HG02678 (cell line): ENCODE data around the gene GOLGA6L2.
"Not testable (repeated sequence)": the region's sequence is repeated elsewhere in the genome, so short reads cannot be mapped to it uniquely, and the experiment has no call there.

ENCODE experiments used
- ATAC-seq: cut with Tn5 transposase; IDR thresholded peaks from one replicate; pipeline ENCODE4 v1.9.1; 2021; ENCODE audit warnings: mild to moderate bottlenecking, moderate library complexity; ENCODE audit not compliant: unreplicated experiment

The GOLGA6L2 gene

DNA sequence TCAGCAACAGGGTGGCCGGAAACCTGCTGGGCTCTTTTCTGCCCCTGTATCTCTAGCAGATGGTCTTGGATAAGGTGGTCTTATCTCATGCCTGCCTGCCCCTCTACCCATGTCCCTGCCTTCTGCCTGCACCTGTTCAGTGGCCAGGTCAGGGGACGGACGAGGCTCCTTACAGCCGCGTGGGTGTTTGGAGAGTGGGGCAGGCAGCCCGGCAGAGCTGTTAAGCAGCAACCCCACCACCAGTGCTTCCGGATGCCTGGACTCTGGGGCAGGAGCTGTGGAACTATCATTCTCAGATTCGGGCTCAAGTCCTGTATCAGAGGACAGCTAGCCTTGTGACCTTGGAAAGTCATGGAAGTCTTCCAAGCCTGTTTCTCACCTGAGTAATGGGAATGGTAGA lies 21.7 kb downstream of the GOLGA6L2 start:
- ATAC-seq: not testable (repeated sequence)

DNA sequence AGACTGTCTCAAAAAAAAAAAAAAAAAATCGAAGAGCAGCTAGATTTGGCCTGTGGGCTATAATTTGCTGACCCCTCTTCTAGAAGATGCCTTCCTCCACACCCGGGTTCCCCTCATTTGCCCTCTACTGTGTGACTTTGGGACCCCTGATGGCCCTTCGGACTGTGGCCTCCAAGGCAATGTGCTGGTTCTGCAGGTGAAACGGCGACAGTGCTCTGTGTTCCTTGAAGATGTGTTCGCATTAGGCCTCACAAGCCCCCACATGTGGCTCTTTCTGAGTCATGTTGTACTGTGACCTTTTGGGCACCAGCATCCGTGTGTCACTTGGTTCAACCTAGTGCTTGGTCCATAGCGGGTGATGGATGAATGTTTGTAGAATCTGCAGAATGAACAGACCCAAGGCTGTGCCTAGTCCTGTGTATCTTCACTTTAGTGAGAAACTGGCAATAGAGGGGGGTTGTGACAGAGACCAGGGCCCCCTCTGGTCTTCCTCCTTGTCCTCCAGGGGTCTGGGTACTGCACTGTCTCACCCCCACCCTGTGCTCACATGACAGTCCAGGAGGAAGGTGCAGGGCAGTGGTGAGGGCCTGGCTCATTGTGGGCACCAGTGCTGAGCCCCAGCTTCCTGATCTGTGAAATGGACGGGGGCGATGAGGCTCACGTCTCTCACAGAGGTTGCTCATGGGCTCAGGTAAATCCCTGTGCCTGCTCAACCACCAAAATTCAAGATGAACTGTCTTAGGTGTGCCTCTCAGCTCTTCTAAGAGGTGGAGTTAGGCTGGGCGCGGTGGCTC lies 22.7 kb downstream of the GOLGA6L2 start:
- ATAC-seq: no peak

GRCh38 chr15:23422946-23423708 lies 23.9 kb downstream of the GOLGA6L2 start:
- ATAC-seq: no peak

DNA sequence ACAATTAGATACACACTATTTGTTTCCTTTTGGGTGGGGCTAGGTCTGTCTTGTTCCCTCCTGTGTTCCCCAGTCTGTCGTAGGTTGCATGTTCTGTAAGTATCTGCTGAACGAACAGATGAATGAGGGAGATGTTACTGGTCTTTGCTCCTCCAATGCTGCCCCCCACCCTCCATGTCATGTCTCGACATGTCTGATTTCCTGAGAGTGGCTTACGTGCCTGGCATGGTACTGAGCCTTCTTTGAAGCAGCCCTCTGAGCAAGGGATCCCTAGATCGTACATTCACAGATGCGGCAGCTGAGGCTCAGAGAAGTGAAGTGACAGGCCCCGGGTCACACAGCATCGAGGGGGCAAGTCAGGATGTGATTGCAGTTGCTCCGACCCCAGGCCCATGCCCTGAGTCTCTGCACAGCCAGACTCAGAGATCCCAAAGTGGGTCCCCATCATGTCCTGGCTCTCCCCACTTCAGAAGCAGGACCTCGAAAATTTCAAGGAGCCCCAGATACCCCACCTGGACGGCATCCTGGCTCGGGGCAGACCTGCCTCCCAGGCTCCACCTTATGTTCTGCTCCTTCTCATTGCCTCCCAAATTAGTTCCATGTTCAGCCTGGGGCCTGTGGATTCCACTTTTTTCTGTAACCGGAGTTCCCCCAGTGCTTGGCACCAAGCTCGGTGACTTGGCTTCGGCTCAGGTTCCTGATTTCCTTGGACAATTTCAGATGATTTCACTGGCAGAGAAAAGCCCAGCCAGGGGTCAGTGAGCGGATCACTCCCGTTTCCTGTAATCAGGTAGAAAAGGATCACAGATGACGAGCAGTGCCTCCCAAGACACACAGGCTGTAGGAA lies 24.7 kb downstream of the GOLGA6L2 start:
- ATAC-seq: no peak

DNA sequence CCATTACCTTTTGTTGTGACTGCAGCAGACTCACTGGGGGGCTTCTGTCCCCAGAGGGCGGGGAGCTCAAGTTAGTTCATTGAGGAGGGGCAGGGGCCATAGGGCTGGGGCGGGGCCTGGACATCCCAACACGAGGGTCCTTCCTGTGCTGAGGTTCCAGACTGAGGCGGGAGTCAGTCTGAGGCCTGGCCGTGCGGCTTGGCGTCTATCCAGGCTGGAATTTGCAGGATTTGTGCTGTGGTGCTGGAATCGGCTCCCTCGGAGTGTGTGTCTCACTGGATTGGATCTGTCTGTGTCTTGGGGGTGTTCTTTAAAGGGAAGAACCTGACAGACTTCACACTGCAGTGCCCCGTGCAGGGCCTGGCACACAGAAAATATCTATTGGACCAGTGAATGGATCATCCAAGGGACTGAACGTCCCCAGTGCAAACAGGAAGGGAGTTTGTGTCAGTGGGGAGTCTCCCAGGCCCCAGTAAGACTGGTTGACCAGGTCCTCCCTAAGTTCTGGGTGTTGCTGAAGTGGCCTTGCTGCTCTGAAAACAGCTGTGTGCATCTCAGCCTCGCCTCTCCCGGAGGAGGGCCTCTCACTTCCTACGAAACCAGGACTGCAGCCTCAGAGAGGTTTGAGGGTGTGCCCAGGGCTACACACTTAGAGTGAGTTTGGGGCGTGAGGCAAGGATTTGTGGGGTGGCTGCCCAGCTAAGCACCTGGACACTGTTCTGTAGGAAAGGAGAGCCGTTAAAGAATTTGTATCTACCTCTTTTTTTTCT lies 26.1 kb downstream of the GOLGA6L2 start:
- ATAC-seq: no peak

DNA sequence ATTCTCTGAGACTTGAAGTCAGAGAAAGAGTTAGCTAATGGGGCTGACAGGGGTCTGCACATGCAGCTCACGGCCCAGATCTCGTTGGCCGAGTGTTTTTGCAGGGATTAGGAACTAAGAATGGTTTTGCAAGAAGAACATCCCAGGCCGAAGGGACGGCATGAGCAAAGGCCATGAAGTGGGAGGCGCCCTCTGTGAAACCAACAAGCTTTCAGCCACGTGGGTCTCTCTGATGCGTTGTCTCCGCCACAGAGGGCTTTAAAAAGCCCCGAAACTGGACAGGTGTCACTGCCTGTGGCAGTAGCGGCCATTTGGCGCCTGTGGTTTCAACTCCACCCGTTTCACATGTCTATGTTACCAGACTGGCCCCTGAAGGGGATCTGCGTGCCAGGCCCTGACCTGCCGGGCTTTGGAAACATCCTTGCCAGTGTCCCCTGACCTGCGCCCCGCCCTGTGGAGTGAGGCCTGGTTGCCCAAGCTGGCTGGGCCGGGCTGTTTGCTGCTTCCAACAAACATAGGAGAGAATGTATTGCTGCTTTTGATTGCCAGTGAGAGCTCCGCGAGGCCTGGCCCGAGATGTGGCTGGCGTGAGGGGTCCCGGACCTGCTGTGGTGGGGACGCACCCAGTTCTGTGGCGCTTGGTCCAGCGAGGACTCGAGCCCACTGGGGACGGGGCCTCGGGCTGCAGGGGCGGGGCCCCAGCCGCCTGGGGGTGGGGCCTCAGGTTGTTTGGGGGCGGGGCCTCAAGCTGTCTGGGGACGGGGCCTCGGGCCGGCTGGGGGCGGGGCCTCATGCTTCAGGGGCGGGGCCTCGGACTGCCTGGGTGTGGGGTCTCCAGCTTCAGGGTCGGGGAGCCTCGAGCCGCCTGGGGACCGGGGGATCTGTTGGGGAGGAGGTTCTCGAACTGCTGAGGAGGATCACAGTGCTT lies 30.4 kb downstream of the GOLGA6L2 start:
- peak; percentile 60 for ATAC-seq

GRCh38 chr15:23415866-23416265 lies 31.2 kb downstream of the GOLGA6L2 start:
- ATAC-seq: not testable (repeated sequence)

DNA sequence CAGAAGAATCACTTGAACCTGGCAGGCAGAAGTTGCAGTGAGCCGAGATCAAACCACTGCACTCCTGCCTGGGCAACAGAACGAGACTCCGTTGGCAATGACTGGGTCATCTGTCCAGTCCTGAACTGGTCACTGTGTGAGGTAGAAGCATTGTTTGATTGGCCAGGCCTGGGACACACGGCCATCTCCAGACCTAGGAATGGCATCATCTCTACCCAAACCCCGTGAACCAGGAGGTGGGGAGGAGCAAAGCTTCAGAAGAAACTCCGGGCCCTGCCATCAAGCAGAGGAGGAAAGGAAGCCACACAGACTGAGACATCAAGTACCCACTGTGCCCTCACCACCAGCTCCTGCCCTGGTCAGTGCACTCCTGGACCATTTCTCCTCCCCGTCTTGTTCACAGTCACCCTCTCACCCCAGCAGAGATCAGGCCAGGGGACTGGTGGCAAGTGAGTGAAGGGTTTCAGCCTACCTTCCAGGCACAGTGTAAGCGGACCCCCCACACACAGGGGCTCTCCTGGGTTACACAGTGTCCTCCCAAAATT lies 31.6 kb downstream of the GOLGA6L2 start:
- ATAC-seq: no peak

- not testable (repeated sequence) for ATAC-seq
These were observed 34.0 kb downstream of the GOLGA6L2 start for GRCh38 chr15:23412881-23413600.

DNA sequence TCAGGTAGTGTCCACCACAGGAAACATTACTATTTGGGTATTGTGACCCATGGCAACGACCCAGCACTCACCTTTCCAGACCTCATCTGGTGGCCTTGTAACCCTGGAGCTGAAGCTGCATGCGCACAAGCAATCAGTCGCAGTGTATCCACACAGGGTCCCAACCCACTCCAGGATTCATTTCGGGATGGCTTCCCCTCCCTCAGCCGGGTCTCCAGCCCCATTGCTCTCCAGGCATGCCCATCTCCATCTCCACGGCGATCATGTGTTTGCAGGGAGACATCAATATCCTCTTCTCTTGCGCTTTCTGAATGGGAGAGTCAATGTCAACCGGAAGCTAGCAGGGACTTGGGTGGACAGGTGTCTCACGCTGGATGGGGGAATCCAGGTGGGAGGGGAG lies 35.2 kb downstream of the GOLGA6L2 start:
- no peak for ATAC-seq

DNA sequence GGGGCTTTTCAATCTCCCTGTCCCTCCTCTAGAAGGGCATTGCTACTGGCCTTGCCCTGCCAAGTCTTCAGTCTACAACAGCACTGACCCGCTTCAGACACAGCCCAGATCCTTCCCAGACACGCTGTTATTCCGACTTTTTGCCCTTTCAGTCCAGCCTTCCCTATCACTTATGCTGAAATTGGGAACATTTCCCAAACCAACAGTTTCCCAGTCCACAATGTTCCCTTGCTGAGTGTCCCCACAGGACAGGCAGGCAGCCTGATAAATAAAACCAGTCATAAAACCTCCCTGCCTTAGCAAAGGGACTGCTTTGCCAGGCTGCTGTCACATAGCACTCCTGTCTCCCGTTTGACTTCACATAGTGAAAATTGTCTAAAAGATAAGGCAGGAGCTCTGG lies 43.5 kb downstream of the GOLGA6L2 start:
- ATAC-seq: no peak

- no peak for ATAC-seq
These were observed 44.5 kb downstream of the GOLGA6L2 start for GRCh38 chr15:23402544-23402943.

- no peak for ATAC-seq
These were observed 44.9 kb downstream of the GOLGA6L2 start for GRCh38 chr15:23402140-23402539.

GRCh38 chr15:23401627-23402026 lies 45.4 kb downstream of the GOLGA6L2 start:
- ATAC-seq: no peak

DNA sequence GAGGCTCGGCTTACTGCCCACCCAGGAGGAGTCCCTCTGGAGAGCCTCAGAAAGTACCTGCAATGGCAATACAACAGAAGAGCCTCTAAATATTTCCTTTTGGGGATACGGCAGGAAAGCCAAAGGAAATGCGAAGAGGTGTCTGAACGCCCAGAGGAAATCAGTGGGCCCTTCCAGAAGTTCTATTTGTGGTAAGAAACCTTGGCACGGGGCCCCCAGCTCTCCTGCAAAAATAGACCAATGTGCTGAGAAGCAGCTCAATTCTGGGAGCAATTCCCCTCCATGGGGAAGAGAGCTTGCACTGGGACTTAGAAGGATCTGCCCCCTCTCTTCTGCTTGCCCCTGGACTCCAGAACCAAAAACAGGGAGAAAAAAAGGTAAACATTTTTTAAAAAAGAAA lies 47.8 kb downstream of the GOLGA6L2 start:
- ATAC-seq: not testable (repeated sequence)

DNA sequence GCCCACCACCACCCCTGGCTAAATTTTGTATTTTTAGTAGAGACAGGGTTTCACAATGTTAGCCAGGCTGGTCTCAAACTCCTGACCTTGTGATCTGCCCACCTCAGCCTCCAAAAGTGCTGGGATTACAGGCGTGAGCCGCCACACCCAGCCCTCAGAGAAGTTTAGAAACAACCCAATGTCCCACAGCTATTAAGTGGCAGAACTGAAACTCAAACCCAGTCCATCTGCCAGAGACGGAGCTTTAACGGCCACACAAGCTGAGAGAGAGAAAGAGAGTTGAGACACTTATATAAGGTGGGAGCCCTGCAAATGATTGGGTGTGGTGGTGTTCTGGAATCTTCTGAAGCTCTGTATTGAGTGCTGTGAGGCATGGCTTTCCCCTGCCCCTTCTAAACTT lies 48.7 kb downstream of the GOLGA6L2 start:
- ATAC-seq: not testable (repeated sequence)

DNA sequence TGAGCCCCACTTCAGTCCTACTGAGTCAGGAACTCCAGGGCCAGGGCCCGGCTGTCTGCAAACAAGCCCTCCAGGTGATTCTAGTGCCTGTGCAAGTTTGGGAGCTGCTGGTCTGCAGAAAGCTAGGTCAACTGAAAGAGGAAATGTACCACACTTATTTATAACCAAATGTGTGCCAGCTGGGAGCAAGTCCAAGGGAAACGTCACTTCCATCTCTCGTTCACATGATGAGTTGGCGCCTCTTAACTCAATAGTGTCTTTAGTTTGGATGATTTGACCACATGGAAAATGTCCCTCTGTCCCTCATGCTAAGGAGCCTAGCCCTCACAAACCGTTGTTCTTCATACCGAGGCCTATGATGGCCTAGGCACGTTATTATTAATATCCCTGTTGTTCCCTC lies 49.3 kb downstream of the GOLGA6L2 start:
- no peak for ATAC-seq

DNA sequence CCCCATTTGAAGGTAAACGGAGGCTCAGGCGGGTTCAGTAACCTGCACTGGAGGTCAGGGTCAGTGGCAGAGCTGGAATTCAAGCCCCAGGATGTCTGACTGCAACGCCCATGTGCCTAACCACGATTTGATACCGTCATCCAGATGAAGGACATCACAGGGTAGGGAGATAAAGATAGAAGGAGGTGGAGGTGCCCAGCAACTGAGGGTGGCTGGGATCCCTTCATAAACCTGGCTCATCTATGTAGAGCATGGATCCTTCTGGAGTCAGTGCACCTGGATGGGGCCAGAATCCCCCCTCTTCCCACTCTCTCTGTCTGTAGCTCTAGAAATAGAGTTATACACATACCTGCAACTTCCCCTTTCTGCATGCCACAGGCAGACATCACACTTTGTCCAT lies 51.2 kb downstream of the GOLGA6L2 start:
- no peak for ATAC-seq
